Activated CD8-positive, alpha-beta memory T cell treated with anti-CD3 and anti-CD28 coated beads, Interleukin-2, amount 10 ng/mL, durations not matched to agents 7 days and 5 days (primary cell): ENCODE data around the gene LONRF2. TPM values are rescaled to one million over a fixed set of nuclear protein-coding genes. Genes with fewer than 3 reads are reported as not detected.
"Not testable (repeated sequence)": the region's sequence is repeated elsewhere in the genome, so short reads cannot be mapped to it uniquely, and the experiment has no call there.

ENCODE experiments used
- ATAC-seq: fragments of 150-1000 bp; cut with Tn5 transposase; one replicate; pipeline ENCODE4 v1.10.0; 2021; ENCODE audit warnings: moderate library complexity
- CTCF ChIA-PET: fragments of 350-600 bp; sonication (Branson Sonifier 250); formaldehyde crosslinking; loops from one replicate; lab custom pipeline; 2021; ENCODE audit warnings: antibody characterized with exemption; lab: Charles Lee
- DNase-seq: peaks from one replicate; pipeline ENCODE4 v3.0.0-alpha.2; 2020
- H3K27ac Mint-ChIP-seq: one replicate; pipeline ENCODE4 v1.8.0; 2021; ENCODE audit warnings: mild to moderate bottlenecking, mixed read lengths
- H3K27me3 Mint-ChIP-seq: one replicate; pipeline ENCODE4 v1.8.0; 2021; ENCODE audit warnings: mixed read lengths
- H3K36me3 Mint-ChIP-seq: one replicate; pipeline ENCODE4 v1.8.0; 2021; ENCODE audit warnings: mild to moderate bottlenecking, mixed read lengths
- H3K4me1 Mint-ChIP-seq: one replicate; pipeline ENCODE4 v1.8.0; 2021; ENCODE audit warnings: mixed read lengths
- H3K4me3 Mint-ChIP-seq: one replicate; pipeline ENCODE4 v1.8.0; 2021; ENCODE audit warnings: mild to moderate bottlenecking, moderate library complexity, mixed read lengths
- H3K9me3 Mint-ChIP-seq: one replicate; pipeline ENCODE4 v1.8.0; 2022; ENCODE audit warnings: low read depth, mixed read lengths
- total RNA-seq, 2 experiments: library from RNA; stranded (reverse); gene quantifications; one replicate each; pipeline ENCODE4 v1.2.3, GENCODE V29; 2021

Gene LONRF2
- total RNA-seq, result under 1 TPM; 0.15 to 0.21 TPM

- H3K27ac Mint-ChIP-seq, result no peak within 1 kb of the TSS
- peak; percentile 33 for ATAC-seq
- DNase-seq, result no peak
- peaks cover 4% of the 10 kb centered on the region for H3K36me3 Mint-ChIP-seq
- no peak within 1 kb of the TSS for H3K4me3 Mint-ChIP-seq
- peaks cover 7% of the 10 kb centered on the region for H3K9me3 Mint-ChIP-seq
- peaks cover 2% of the 10 kb centered on the region for H3K4me1 Mint-ChIP-seq
- CTCF ChIA-PET, result interaction anchor here (2.5 kb wide), 1 partner anchor 59 kb away, joined by 7 read pairs; no protein-coding TSS in a partner anchor
- peaks cover 65% of the 10 kb centered on the region for H3K27me3 Mint-ChIP-seq
These were observed at the start of gene LONRF2 for GRCh38 chr2:100321866-100322820. LONRF2 (minus strand) TSS chr2:100322501; CDS start chr2:100322093, 408 bp downstream.

- no peak for ATAC-seq
- no peak for DNase-seq
- H3K4me3 Mint-ChIP-seq, result no peak overlapping the region
- H3K9me3 Mint-ChIP-seq, result peaks cover 9% of the 10 kb centered on the region
- H3K27ac Mint-ChIP-seq, result no peak overlapping the region
- peaks cover 31% of the 10 kb centered on the region for H3K27me3 Mint-ChIP-seq
- H3K4me1 Mint-ChIP-seq, result peaks cover 5% of the 10 kb centered on the region
- no peaks in the 10 kb centered on the region for H3K36me3 Mint-ChIP-seq
- CTCF ChIA-PET, result interaction anchor here (1.1 to 3.3 kb wide), 3 partner anchors 12 to 106 kb away, joined by 3 to 12 read pairs (median 3); no protein-coding TSS in a partner anchor
These were observed 44.9 kb upstream of the LONRF2 start for GRCh38 chr2:100367163-100367562.

DNA sequence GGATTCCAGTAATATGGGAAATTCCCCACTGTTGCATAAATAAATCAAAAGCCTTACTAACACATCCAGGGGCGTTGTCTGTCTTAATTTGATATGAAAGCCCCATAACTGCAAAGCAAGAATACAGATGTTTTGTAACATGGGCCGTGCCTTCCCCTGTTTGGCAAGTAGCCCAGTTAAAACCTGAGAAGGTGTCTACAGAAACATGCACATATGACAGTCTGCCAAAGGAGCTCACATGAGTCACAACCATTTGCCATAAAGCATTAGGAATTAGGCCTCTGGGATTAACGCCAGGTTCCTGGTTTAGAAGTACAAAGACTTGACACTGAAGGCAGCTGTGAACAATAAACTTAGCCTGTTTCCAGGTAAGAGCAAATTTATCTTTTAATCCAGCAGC, 43.1 kb upstream of the LONRF2 start:
- no peaks in the 10 kb centered on the region for H3K36me3 Mint-ChIP-seq
- no peak overlapping the region for H3K27ac Mint-ChIP-seq
- H3K4me3 Mint-ChIP-seq, result no peak overlapping the region
- ATAC-seq, result no peak
- H3K9me3 Mint-ChIP-seq, result peaks cover 2% of the 10 kb centered on the region
- no peak for DNase-seq
- peaks cover 24% of the 10 kb centered on the region for H3K27me3 Mint-ChIP-seq
- H3K4me1 Mint-ChIP-seq, result peaks cover 5% of the 10 kb centered on the region
- CTCF ChIA-PET, result interaction anchor here (3.3 kb wide), 1 partner anchor 15 kb away, joined by 12 read pairs; no protein-coding TSS in a partner anchor

DNA sequence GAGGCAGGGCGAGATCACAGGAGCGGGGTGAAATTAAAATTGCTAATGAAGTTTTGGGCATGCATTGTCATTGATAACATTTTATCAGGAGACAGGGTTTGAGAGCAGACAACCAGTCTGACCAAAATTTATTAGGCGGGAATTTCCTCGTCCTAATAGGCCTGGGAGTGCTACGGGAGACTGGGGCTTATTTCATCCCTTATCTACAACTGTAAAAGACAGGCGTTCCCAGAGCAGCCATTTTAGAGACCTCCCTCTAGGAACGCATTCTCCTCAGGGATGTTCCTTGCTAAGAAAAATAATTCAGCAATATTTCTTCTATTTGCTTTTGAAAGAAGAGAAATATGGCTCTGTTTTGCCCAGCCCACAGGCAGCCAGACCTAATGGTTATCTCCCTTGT, 40.0 kb upstream of the LONRF2 start:
- H3K27ac Mint-ChIP-seq, H3K9me3 Mint-ChIP-seq, DNase-seq, ATAC-seq, CTCF ChIA-PET, H3K36me3 Mint-ChIP-seq, H3K4me1 Mint-ChIP-seq, H3K4me3 Mint-ChIP-seq: not testable (repeated sequence)
- H3K27me3 Mint-ChIP-seq, result peaks cover 15% of the 10 kb centered on the region

- no peaks in the 10 kb centered on the region for H3K4me1 Mint-ChIP-seq
- CTCF ChIA-PET, result interaction anchor here (1.3 kb wide), 1 partner anchor 21 kb away, joined by 5 read pairs; no protein-coding TSS in a partner anchor
- H3K27me3 Mint-ChIP-seq, result peaks cover 20% of the 10 kb centered on the region
- ATAC-seq, result no peak
- H3K36me3 Mint-ChIP-seq, result no peaks in the 10 kb centered on the region
- no peak overlapping the region for H3K27ac Mint-ChIP-seq
- H3K4me3 Mint-ChIP-seq, result no peak overlapping the region
- DNase-seq, result no peak
- H3K9me3 Mint-ChIP-seq, result no peaks in the 10 kb centered on the region
These were observed 37.3 kb upstream of the LONRF2 start for GRCh38 chr2:100359576-100359975.

- DNase-seq (no peak), ATAC-seq (no peak)
- CTCF ChIA-PET, result no interaction called here
These were observed 36.3 kb upstream of the LONRF2 start for GRCh38 chr2:100358554-100358953.

GRCh38 chr2:100352521-100352920, 30.2 kb upstream of the LONRF2 start:
- H3K36me3 Mint-ChIP-seq, result no peaks in the 10 kb centered on the region
- DNase-seq (no peak), ATAC-seq (no peak)
- no peaks in the 10 kb centered on the region for H3K4me1 Mint-ChIP-seq
- no peak overlapping the region for H3K27ac Mint-ChIP-seq
- CTCF ChIA-PET, result no interaction called here
- H3K9me3 Mint-ChIP-seq, result no peaks in the 10 kb centered on the region
- peaks cover 15% of the 10 kb centered on the region for H3K27me3 Mint-ChIP-seq
- H3K4me3 Mint-ChIP-seq, result no peak overlapping the region

More at GRCh38 chr2:100358554-100358953, 36.3 kb upstream of the LONRF2 start:
- H3K4me1 Mint-ChIP-seq, result no peaks in the 10 kb centered on the region
- H3K27me3 Mint-ChIP-seq, result peaks cover 21% of the 10 kb centered on the region
- H3K36me3 Mint-ChIP-seq, result no peaks in the 10 kb centered on the region
- H3K4me3 Mint-ChIP-seq, result no peak overlapping the region
- no peak overlapping the region for H3K27ac Mint-ChIP-seq
- no peaks in the 10 kb centered on the region for H3K9me3 Mint-ChIP-seq

GRCh38 chr2:100350661-100351185, 28.4 kb upstream of the LONRF2 start:
- ATAC-seq (no peak), DNase-seq (no peak)
- Mint-ChIP-seq H3K27me3 (peaks cover 10% of the 10 kb centered on the region), H3K9me3 (no peaks in the 10 kb centered on the region), H3K27ac (no peak overlapping the region), H3K4me3 (no peak overlapping the region), H3K36me3 (no peaks in the 10 kb centered on the region), H3K4me1 (no peaks in the 10 kb centered on the region)
- CTCF ChIA-PET, result no interaction called here

DNA sequence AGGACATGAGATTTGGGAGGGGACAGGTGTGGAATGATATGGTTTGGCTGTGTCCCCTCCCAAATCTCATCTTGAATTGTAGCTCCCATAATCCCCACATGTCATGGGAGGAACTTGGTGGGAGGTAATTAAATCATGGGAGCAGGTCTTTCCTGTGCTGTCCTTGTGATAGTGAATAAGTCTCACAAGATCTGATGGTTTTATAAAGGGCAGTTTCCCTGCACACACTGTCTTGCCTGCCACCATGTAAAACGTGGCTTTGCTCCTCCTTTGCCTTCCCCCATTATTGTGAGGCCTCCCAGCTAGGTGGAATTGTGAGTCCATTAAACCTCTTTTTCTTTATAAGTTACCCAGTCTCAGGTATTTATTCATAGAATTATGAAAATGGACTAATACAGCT, 22.8 kb upstream of the LONRF2 start:
- DNase-seq, H3K9me3 Mint-ChIP-seq, ATAC-seq, H3K4me1 Mint-ChIP-seq, H3K27ac Mint-ChIP-seq, CTCF ChIA-PET, H3K36me3 Mint-ChIP-seq, H3K4me3 Mint-ChIP-seq: not testable (repeated sequence)
- peaks cover 19% of the 10 kb centered on the region for H3K27me3 Mint-ChIP-seq

DNA sequence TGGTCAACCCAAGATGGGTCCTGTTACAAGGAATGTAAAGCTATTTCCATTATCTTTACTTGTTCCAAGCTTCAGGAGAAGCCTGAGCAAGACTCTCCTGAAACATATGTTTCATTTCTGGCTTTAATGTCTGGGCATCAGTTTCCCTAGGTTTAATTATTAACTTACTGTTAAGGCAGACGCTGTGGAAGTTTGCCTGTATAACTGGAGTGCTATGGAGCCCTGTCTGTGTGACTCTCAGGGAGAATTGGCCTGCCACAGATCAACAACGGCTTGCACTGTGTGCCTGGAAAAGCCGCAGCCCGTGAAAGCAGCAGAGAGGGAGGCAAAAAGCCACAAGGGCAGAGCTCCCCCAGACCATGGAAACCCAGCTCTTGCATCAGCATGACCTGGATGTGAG, 22.1 kb upstream of the LONRF2 start:
- Mint-ChIP-seq H3K9me3 (peaks cover 3% of the 10 kb centered on the region), H3K4me1 (no peaks in the 10 kb centered on the region), H3K4me3 (no peak overlapping the region), H3K27ac (no peak overlapping the region), H3K36me3 (no peaks in the 10 kb centered on the region), H3K27me3 (peaks cover 20% of the 10 kb centered on the region)
- ATAC-seq (no peak), DNase-seq (no peak)
- CTCF ChIA-PET, result no interaction called here

- H3K4me1 Mint-ChIP-seq, H3K9me3 Mint-ChIP-seq, ATAC-seq, CTCF ChIA-PET, H3K4me3 Mint-ChIP-seq, H3K27ac Mint-ChIP-seq, H3K36me3 Mint-ChIP-seq, DNase-seq: not testable (repeated sequence)
- H3K27me3 Mint-ChIP-seq, result peaks cover 22% of the 10 kb centered on the region
These were observed 20.2 kb upstream of the LONRF2 start for GRCh38 chr2:100342466-100342865.

- CTCF ChIA-PET, result no interaction called here
- peaks cover 25% of the 10 kb centered on the region for H3K27me3 Mint-ChIP-seq
These were observed 17.5 kb upstream of the LONRF2 start for GRCh38 chr2:100339823-100340222.

GRCh38 chr2:100334929-100335328, 12.6 kb upstream of the LONRF2 start:
- Mint-ChIP-seq H3K36me3 (no peaks in the 10 kb centered on the region), H3K27me3 (peaks cover 11% of the 10 kb centered on the region), H3K27ac (no peak overlapping the region), H3K9me3 (no peaks in the 10 kb centered on the region), H3K4me3 (no peak overlapping the region), H3K4me1 (no peaks in the 10 kb centered on the region)
- ATAC-seq (no peak), DNase-seq (no peak)
- CTCF ChIA-PET, result no interaction called here

More at GRCh38 chr2:100339823-100340222, 17.5 kb upstream of the LONRF2 start:
- Mint-ChIP-seq H3K36me3 (no peaks in the 10 kb centered on the region), H3K4me1 (no peaks in the 10 kb centered on the region), H3K9me3 (peaks cover 3% of the 10 kb centered on the region), H3K4me3 (no peak overlapping the region), H3K27ac (no peak overlapping the region)
- DNase-seq (no peak), ATAC-seq (no peak)
